Measurements from ENCODE around the gene HUWE1.
"Not testable (repeated sequence)": the region's sequence is repeated elsewhere in the genome, so short reads cannot be mapped to it uniquely, and the experiment has no call there.

Gene HUWE1

DNA sequence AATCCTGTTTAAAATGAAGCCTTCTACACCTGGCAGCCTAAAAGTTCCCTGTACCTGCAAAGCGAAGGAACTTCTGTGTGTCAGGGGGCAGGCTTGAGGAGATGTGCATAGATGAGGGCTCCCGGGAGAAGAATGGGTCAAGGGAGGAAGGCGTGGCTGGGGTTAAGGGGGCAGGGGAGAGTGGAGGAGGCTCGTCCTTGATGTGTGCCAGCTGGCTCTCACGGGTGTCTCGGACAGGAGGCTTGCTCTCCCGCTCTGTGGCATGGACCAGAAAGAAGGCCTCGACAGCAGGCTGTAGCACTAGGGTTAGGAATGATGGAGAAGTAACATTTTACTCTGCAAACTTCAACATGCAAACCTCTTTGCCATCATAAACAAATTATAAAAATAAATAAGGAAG lies 147.7 kb downstream of the HUWE1 start:
- ATAC-seq: no peak
- TF ChIP-seq ZFP30 (CRISPR knock-in tag; IDR thresholded peaks at IDR 0.05): no peak
- TF ChIP-seq RARB (CRISPR knock-in tag; IDR thresholded peaks at IDR 0.05): no peak
- no peak for TF ChIP-seq ESRRG (CRISPR knock-in tag; IDR thresholded peaks at IDR 0.05)
- TF ChIP-seq, protein P1, sequence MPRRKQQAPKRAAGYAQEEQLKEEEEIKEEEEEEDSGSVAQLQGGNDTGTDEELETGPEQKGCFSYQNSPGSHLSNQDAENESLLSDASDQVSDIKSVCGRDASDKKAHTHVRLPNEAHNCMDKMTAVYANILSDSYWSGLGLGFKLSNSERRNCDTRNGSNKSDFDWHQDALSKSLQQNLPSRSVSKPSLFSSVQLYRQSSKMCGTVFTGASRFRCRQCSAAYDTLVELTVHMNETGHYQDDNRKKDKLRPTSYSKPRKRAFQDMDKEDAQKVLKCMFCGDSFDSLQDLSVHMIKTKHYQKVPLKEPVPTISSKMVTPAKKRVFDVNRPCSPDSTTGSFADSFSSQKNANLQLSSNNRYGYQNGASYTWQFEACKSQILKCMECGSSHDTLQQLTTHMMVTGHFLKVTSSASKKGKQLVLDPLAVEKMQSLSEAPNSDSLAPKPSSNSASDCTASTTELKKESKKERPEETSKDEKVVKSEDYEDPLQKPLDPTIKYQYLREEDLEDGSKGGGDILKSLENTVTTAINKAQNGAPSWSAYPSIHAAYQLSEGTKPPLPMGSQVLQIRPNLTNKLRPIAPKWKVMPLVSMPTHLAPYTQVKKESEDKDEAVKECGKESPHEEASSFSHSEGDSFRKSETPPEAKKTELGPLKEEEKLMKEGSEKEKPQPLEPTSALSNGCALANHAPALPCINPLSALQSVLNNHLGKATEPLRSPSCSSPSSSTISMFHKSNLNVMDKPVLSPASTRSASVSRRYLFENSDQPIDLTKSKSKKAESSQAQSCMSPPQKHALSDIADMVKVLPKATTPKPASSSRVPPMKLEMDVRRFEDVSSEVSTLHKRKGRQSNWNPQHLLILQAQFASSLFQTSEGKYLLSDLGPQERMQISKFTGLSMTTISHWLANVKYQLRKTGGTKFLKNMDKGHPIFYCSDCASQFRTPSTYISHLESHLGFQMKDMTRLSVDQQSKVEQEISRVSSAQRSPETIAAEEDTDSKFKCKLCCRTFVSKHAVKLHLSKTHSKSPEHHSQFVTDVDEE (CRISPR knock-in tag; IDR thresholded peaks at IDR 0.05): no peak
- no peak for TF ChIP-seq BACH2 (CRISPR knock-in tag; IDR thresholded peaks at IDR 0.05; ENCODE audit: borderline replicate concordance)
- no peak for TF ChIP-seq TOX (CRISPR knock-in tag; IDR thresholded peaks at IDR 0.05; ENCODE audit: borderline replicate concordance)
- TF ChIP-seq, protein P2, sequence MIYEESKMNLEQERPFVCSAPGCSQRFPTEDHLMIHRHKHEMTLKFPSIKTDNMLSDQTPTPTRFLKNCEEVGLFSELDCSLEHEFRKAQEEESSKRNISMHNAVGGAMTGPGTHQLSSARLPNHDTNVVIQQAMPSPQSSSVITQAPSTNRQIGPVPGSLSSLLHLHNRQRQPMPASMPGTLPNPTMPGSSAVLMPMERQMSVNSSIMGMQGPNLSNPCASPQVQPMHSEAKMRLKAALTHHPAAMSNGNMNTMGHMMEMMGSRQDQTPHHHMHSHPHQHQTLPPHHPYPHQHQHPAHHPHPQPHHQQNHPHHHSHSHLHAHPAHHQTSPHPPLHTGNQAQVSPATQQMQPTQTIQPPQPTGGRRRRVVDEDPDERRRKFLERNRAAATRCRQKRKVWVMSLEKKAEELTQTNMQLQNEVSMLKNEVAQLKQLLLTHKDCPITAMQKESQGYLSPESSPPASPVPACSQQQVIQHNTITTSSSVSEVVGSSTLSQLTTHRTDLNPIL (CRISPR knock-in tag; IDR thresholded peaks at IDR 0.05; ENCODE audit: low read depth): no peak
- TF ChIP-seq OSR1 (CRISPR knock-in tag; IDR thresholded peaks at IDR 0.05): no peak
- TF ChIP-seq ZC3H10 (CRISPR knock-in tag; IDR thresholded peaks at IDR 0.05): no peak
- no peak for TF ChIP-seq ZNF565 (CRISPR knock-in tag; conservative IDR thresholded peaks at IDR 0.05; ENCODE audit: low read depth)
- TF ChIP-seq ARNTL (CRISPR knock-in tag; IDR thresholded peaks at IDR 0.05; ENCODE audit: borderline replicate concordance, low read depth): no peak
- TF ChIP-seq ZNF8 (CRISPR knock-in tag; IDR thresholded peaks at IDR 0.05): no peak
- TF ChIP-seq SNAI2 (CRISPR knock-in tag; IDR thresholded peaks at IDR 0.05): no peak
- TF ChIP-seq, protein P3, sequence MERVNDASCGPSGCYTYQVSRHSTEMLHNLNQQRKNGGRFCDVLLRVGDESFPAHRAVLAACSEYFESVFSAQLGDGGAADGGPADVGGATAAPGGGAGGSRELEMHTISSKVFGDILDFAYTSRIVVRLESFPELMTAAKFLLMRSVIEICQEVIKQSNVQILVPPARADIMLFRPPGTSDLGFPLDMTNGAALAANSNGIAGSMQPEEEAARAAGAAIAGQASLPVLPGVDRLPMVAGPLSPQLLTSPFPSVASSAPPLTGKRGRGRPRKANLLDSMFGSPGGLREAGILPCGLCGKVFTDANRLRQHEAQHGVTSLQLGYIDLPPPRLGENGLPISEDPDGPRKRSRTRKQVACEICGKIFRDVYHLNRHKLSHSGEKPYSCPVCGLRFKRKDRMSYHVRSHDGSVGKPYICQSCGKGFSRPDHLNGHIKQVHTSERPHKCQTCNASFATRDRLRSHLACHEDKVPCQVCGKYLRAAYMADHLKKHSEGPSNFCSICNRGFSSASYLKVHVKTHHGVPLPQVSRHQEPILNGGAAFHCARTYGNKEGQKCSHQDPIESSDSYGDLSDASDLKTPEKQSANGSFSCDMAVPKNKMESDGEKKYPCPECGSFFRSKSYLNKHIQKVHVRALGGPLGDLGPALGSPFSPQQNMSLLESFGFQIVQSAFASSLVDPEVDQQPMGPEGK (CRISPR knock-in tag; IDR thresholded peaks at IDR 0.05; ENCODE audit: borderline replicate concordance): no peak

DNA sequence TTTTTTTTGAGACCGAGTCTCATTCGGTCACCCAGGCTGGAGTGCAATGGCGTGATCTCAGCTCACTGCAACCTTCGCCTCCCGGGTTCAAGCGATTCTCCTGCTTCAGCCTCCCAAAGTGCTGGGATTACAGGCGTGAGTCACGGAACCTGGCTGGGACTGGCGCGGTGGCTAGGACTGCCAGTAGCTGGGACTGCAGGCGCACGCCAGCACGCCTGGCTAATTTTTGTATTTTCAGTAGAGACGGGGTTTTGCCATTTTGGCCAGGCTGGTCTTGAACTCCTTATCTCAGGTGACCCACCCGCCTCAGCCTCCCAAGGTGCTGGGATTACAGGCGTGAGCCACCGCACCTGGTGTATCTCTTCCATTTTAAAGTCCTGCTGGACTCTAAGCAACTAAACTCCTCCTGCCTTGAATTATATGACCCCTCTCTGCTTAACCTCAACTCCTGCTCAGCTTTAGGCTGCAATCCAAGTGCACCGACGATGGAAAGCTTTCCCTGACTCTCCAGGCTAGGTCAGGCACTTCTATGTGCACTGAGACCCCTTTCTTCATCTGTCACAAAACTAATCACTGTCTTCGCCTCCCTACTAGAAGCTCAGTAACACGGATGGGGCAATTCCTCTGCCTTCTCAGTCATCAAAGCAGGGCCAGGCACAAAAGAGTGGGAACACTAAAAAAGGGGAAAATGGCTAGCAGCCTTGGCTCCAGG lies 155.1 kb downstream of the HUWE1 start:
- ATAC-seq: not testable (repeated sequence)

DNA sequence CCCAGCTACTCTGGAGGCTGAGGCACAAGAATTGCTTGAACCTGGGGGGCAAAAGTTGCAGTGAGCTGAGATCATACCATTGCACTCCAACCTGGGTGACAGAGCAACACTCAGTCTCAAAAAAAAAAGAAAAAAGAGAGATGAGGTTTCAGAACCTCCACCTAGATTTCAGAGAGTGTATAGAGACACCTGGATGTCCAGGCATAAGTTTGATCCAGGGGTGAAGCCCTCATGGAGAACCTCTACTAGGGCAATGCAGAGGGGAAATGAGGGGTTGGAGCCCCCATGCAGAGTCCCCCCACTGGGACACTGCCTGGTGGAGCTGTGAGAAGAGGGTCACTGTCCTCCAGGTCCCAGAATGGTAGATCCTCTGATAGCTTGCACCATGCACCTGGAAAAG lies 159.5 kb downstream of the HUWE1 start:
- TF ChIP-seq RARB (CRISPR knock-in tag; IDR thresholded peaks at IDR 0.05): no peak
- no peak for TF ChIP-seq ZNF70 (CRISPR knock-in tag; IDR thresholded peaks at IDR 0.05)
- TF ChIP-seq, protein P1 (CRISPR knock-in tag; IDR thresholded peaks at IDR 0.05): no peak
- TF ChIP-seq, protein P4, sequence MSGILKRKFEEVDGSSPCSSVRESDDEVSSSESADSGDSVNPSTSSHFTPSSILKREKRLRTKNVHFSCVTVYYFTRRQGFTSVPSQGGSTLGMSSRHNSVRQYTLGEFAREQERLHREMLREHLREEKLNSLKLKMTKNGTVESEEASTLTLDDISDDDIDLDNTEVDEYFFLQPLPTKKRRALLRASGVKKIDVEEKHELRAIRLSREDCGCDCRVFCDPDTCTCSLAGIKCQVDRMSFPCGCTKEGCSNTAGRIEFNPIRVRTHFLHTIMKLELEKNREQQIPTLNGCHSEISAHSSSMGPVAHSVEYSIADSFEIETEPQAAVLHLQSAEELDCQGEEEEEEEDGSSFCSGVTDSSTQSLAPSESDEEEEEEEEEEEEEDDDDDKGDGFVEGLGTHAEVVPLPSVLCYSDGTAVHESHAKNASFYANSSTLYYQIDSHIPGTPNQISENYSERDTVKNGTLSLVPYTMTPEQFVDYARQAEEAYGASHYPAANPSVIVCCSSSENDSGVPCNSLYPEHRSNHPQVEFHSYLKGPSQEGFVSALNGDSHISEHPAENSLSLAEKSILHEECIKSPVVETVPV (CRISPR knock-in tag; IDR thresholded peaks at IDR 0.05): no peak
- no peak for ATAC-seq

DNA sequence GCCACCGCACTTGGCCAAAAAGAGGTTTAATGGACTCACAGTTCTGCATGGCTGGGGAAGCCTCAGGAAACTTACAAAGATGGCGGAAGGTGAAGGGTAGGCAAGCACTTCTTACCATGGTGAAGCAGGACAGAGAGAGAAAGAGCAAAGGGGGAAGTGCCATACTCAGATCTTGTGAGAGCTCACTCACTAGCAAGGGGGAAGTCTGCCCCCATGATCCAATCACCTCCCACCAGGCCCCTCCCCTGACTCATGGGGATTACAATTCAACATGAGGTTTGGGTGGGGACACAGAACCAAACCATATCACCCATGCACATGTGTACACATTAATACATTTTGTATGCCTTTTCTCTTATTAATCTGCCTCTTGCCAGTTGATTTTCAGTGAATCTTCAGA lies 175.2 kb downstream of the HUWE1 start:
- ATAC-seq: no peak
- TF ChIP-seq BACH2 (CRISPR knock-in tag; IDR thresholded peaks at IDR 0.05; ENCODE audit: borderline replicate concordance): no peak
- TF ChIP-seq, protein P1 (CRISPR knock-in tag; IDR thresholded peaks at IDR 0.05): no peak
- no peak for TF ChIP-seq ZC3H10 (CRISPR knock-in tag; IDR thresholded peaks at IDR 0.05)

DNA sequence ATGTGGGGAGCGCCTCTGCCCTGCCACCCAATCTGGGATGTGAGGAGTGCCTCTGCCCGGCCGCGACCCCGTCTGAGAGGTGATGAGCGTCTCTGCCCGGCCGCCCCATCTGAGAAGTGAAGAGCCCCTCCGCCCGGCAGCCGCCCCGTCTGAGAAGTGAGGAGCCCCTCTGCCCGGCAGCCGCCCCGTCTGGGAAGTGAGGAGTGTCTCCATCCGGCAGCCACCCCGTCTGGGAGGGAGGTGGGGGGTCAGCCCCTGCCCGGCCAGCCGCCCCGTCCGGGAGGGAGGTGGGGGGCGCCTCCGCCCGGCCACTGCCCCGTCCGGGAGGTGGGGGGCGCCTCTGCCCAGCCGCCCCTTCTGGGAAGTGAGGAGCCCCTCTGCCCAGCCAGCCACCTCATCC lies 182.5 kb downstream of the HUWE1 start:
- not testable (repeated sequence) for ATAC-seq
